ENCODE measurements around the gene PTH1R.
A peak's percentile ranks its signal among the peaks of the same experiment; 100 is the strongest.

PTH1R gene

DNA sequence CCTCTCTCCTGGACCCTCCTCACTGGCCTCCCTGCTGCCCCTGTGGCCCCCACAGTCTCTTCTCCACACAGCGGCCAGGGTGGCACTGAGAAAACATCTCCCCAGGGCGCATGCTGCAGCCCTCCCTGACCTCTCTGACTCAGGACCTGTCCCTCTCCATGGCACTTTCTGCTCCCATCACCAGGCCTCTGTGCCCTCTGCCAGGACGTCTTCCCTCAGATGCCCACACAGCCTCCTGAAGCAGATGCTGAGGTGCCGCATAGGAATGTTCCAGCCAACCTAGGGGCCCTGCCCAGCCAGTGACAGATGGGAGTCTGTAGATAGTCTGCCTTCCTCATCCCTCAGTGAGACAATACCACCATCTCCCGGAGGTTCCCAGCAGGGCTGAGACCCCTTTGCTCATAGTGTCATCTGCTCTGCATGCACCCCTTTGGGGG lies 22.9 kb upstream of the PTH1R start:
- DNase-seq (ENCODE audit: low read depth): no peak
- H3K4me3 ChIP-seq (replicated peaks; ENCODE audit: low read depth, low read length): no peak overlapping the region
- TF ChIP-seq, protein P1, sequence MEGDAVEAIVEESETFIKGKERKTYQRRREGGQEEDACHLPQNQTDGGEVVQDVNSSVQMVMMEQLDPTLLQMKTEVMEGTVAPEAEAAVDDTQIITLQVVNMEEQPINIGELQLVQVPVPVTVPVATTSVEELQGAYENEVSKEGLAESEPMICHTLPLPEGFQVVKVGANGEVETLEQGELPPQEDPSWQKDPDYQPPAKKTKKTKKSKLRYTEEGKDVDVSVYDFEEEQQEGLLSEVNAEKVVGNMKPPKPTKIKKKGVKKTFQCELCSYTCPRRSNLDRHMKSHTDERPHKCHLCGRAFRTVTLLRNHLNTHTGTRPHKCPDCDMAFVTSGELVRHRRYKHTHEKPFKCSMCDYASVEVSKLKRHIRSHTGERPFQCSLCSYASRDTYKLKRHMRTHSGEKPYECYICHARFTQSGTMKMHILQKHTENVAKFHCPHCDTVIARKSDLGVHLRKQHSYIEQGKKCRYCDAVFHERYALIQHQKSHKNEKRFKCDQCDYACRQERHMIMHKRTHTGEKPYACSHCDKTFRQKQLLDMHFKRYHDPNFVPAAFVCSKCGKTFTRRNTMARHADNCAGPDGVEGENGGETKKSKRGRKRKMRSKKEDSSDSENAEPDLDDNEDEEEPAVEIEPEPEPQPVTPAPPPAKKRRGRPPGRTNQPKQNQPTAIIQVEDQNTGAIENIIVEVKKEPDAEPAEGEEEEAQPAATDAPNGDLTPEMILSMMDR (IDR thresholded peaks at IDR 0.05; ENCODE audit: low read length, missing control alignments): no peak

- H3K4me3 ChIP-seq (replicated peaks; ENCODE audit: low read depth, low read length): no peak overlapping the region
- DNase-seq (ENCODE audit: low read depth): no peak
- TF ChIP-seq, protein P1 (IDR thresholded peaks at IDR 0.05; ENCODE audit: low read length, missing control alignments): no peak
Measured at GRCh38 chr3:46856576-46857471, 20.7 kb upstream of the PTH1R start.

DNA sequence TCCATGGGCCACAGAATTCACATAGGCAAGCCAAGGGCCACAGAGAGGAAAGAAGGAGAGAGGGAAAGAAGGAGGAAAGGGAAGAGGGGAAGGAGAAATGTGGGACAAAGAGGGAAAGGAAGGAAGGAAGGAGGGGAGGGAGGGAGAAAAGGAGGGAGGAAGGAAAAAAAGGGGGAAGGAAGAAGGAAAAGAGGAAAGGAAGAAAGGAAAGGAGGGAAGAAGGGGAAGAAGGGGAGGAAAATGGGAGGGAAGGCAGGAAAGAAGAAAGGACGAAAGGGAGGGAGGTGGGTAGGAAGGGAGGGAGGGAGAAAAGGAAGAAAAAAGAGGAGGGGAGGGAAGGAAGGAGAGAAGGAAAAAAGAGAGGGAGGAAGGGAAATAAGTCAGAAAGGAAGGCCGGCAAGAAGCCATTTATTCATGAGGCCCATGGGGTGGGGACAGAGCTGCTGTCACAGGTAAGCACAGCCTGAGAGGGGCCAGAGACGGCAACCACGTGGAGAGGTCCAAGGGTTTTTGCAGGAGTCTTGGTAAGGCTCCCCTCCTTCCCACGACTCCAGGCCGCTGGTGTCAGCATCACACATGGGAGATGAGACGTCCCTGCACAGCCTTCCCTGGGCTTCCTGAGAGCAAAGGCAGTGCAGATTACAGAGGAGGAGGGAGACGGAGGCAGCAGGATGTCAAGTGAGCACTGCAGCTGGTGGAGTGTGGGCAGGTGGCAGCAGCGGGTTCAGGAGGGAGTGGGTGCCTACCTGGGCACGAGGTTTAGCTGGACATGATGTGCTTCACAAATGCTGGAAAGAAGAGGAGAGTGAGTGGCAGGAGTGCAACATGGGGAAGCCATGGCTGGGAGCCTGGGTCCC lies 19.8 kb upstream of the PTH1R start:
- H3K4me3 ChIP-seq (replicated peaks; ENCODE audit: low read depth, low read length): no peak overlapping the region
- TF ChIP-seq, protein P1 (IDR thresholded peaks at IDR 0.05; ENCODE audit: low read length, missing control alignments): no peak
- DNase-seq (ENCODE audit: low read depth): no peak

DNA sequence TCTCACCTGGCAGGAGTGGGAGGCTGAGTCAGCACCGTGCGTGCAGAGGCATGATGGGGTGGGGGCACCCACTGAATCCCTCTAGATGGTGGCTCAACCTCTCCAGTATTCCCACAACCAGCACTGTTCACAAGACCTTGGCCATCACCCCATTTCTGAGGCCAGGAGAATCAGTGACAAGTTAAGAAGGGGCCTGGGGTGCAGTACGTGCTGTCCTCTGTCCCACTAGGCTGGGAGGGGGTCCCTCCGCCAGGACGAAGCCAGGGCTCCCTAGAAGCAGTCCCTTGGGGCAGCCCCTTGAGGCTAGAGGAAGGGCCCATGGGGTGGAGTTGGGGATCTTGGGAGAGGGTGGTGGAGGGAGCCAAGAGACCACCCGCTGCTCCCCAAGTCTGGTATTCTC lies 19.1 kb upstream of the PTH1R start:
- DNase-seq (ENCODE audit: low read depth): no peak
- TF ChIP-seq, protein P1 (IDR thresholded peaks at IDR 0.05; ENCODE audit: low read length, missing control alignments): no peak
- H3K4me3 ChIP-seq (replicated peaks; ENCODE audit: low read depth, low read length): no peak overlapping the region

DNA sequence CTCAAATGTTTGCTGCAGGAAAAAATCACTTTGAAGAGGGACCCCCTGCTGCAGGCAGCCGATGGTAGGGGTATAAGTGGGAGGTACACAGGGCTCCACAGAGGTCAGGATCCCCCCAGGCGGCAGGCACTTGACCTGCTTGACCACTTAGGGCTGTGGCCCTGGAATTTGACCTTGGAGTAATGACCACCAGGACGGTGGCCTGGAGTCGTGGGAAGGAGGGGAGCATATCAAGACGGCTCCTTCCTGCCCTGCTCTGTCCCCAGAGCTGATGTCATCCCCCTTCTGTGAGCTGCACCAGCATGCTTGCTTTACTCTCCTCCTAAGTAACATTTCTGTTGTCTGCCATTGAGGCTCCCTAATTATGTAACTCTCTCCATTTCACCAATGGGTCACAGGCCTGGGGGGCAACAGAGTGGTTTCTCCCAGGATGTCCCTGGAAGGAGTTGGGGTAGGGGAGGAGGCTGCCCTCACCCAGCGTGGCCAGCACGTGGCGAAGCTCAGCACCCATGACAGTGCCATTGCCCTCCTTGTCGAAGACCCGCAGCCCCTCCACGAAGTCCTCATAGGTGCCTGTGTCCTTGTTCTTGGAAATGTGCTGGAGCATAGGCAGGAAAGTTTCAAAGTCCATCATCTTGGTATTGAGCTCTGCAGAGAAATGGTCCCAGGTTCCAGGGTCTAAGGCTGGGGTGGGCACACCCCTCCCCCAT lies 18.4 kb upstream of the PTH1R start:
- H3K4me3 ChIP-seq (replicated peaks; ENCODE audit: low read depth, low read length): no peak overlapping the region
- TF ChIP-seq, protein P1 (IDR thresholded peaks at IDR 0.05; ENCODE audit: low read length, missing control alignments): no peak
- DNase-seq (ENCODE audit: low read depth): no peak

- TF ChIP-seq, protein P1 (IDR thresholded peaks at IDR 0.05; ENCODE audit: low read length, missing control alignments): peak; percentile 52
- DNase-seq (ENCODE audit: low read depth): no peak
- H3K4me3 ChIP-seq (replicated peaks; ENCODE audit: low read depth, low read length): no peak overlapping the region
Measured at GRCh38 chr3:46860017-46860809, 17.3 kb upstream of the PTH1R start.
